K562 (cell line): ENCODE results near the gene GET4.

Experiments
- DPF2 ChIP-seq: fragments of 450-650 bp; IDR thresholded peaks from 2 replicates; pipeline ENCODE4 v1.6.1; 2016
- EZH2 ChIP-seq: IDR thresholded peaks from 2 replicates; pipeline ENCODE4 v1.6.1; 2012; ENCODE audit warnings: low read depth, mild to moderate bottlenecking, inconsistent platforms, low read length, borderline replicate concordance
- IRF2 ChIP-seq: sonication (generic); formaldehyde crosslinking; IDR thresholded peaks from 2 replicates; pipeline ENCODE4 v1.8.1; 2022; ENCODE audit warnings: mild to moderate bottlenecking, missing genetic modification reagents
- POLR2A ChIP-seq: fragments of 450-650 bp; conservative IDR thresholded peaks from 2 replicates; pipeline ENCODE4 v1.6.1; 2016
- SMARCE1 ChIP-seq: fragments of 450-650 bp; IDR thresholded peaks from 2 replicates; pipeline ENCODE4 v1.7.1; 2016; ENCODE audit warnings: mild to moderate bottlenecking
- ZEB2 ChIP-seq: fragments of 450-650 bp; IDR thresholded peaks from 2 replicates; pipeline ENCODE4 v1.6.1; 2016
- ZNF212 ChIP-seq: fragments of 450-650 bp; formaldehyde crosslinking; IDR thresholded peaks from 2 replicates; pipeline ENCODE4 v1.4.0; 2020; ENCODE audit warnings: mild to moderate bottlenecking
- TF ChIP-seq, protein P1 (sequence below), 3 experiments: IDR thresholded peaks in 2 of 3; conservative IDR thresholded peaks in 1 of 3; 2 replicates each; pipeline ENCODE4 v1.5.1; 2011 to 2012; ENCODE audit warnings: low read length in 3 of 3, mild to moderate bottlenecking in 3 of 3, control low read depth in 2 of 3, improper control_type of control experiment in 1 of 3, inconsistent platforms in 1 of 3, low read depth in 1 of 3, mixed read lengths in 1 of 3, moderate library complexity in 1 of 3; ENCODE audit not compliant: insufficient read depth in 2 of 3
- TF ChIP-seq, protein P2 (sequence below): fragments of 450-650 bp; formaldehyde crosslinking; conservative IDR thresholded peaks from 2 replicates; pipeline ENCODE4 v1.4.0; 2022; ENCODE audit warnings: mild to moderate bottlenecking, missing genetic modification characterization
- TF ChIP-seq, protein P3 (sequence below): sonication (generic); formaldehyde crosslinking; IDR thresholded peaks from 2 replicates; pipeline ENCODE4 v1.8.1; 2023; ENCODE audit warnings: mild to moderate bottlenecking, missing genetic modification reagents
- TF ChIP-seq, protein P4 (sequence below): sonication (generic); IDR thresholded peaks from 2 replicates; pipeline ENCODE4 v1.6.1; 2016

DNA sequence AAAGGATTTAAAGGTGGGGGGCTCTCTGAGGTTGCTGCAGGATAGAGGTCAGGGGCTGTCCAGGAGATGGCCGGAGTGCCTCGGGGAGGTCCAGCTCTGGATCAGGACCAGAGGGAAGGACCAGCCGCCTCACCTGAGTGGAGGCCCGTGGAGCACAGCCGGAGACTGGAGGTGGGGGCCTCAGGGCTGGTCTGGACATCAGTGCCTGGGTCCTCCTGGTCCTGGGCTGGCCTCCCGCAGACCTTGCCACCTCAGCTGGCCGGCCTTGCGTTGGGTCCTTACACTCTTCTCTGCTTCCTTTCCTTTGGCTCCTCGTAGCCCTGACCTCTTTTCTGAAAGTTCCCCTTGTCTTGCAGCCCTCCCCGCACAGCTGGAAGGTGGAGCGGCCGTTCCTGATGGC lies 42.1 kb upstream of the GET4 start:
- TF ChIP-seq, protein P1, sequence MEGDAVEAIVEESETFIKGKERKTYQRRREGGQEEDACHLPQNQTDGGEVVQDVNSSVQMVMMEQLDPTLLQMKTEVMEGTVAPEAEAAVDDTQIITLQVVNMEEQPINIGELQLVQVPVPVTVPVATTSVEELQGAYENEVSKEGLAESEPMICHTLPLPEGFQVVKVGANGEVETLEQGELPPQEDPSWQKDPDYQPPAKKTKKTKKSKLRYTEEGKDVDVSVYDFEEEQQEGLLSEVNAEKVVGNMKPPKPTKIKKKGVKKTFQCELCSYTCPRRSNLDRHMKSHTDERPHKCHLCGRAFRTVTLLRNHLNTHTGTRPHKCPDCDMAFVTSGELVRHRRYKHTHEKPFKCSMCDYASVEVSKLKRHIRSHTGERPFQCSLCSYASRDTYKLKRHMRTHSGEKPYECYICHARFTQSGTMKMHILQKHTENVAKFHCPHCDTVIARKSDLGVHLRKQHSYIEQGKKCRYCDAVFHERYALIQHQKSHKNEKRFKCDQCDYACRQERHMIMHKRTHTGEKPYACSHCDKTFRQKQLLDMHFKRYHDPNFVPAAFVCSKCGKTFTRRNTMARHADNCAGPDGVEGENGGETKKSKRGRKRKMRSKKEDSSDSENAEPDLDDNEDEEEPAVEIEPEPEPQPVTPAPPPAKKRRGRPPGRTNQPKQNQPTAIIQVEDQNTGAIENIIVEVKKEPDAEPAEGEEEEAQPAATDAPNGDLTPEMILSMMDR (IDR thresholded peaks at IDR 0.05 in 2 of 3, conservative IDR thresholded peaks at IDR 0.05 in 1 of 3; ENCODE audit: insufficient read depth in 2 of 3, low read depth in 1 of 3, low read length in 3 of 3): no peak
- TF ChIP-seq, protein P2, sequence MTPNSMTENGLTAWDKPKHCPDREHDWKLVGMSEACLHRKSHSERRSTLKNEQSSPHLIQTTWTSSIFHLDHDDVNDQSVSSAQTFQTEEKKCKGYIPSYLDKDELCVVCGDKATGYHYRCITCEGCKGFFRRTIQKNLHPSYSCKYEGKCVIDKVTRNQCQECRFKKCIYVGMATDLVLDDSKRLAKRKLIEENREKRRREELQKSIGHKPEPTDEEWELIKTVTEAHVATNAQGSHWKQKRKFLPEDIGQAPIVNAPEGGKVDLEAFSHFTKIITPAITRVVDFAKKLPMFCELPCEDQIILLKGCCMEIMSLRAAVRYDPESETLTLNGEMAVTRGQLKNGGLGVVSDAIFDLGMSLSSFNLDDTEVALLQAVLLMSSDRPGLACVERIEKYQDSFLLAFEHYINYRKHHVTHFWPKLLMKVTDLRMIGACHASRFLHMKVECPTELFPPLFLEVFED (CRISPR knock-in tag): no peak
- TF ChIP-seq, protein P3, sequence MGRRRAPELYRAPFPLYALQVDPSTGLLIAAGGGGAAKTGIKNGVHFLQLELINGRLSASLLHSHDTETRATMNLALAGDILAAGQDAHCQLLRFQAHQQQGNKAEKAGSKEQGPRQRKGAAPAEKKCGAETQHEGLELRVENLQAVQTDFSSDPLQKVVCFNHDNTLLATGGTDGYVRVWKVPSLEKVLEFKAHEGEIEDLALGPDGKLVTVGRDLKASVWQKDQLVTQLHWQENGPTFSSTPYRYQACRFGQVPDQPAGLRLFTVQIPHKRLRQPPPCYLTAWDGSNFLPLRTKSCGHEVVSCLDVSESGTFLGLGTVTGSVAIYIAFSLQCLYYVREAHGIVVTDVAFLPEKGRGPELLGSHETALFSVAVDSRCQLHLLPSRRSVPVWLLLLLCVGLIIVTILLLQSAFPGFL (CRISPR knock-in tag): no peak
- TF ChIP-seq POLR2A (no peak), IRF2 (CRISPR knock-in tag) (no peak), SMARCE1 (no peak), ZEB2 (no peak), ZNF212 (CRISPR knock-in tag) (no peak), EZH2 (no peak), DPF2 (no peak)
- TF ChIP-seq, protein P4, sequence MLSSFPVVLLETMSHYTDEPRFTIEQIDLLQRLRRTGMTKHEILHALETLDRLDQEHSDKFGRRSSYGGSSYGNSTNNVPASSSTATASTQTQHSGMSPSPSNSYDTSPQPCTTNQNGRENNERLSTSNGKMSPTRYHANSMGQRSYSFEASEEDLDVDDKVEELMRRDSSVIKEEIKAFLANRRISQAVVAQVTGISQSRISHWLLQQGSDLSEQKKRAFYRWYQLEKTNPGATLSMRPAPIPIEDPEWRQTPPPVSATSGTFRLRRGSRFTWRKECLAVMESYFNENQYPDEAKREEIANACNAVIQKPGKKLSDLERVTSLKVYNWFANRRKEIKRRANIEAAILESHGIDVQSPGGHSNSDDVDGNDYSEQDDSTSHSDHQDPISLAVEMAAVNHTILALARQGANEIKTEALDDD: no peak
